ENCODE data around the gene LHFPL3.

LHFPL3 gene

GRCh38 chr7:104371980-104372357, 43.6 kb downstream of the LHFPL3 start:
- DNase-seq = no peak

- no peak for DNase-seq
These were observed 54.2 kb downstream of the LHFPL3 start for GRCh38 chr7:104382616-104383015.

- DNase-seq = no peak
These were observed 58.5 kb downstream of the LHFPL3 start for GRCh38 chr7:104386943-104387342.

- DNase-seq = no peak
These were observed 59.8 kb downstream of the LHFPL3 start for GRCh38 chr7:104388222-104388621.

GRCh38 chr7:104395162-104395561, 66.8 kb downstream of the LHFPL3 start:
- no peak for DNase-seq

- no peak for DNase-seq
These were observed 69.0 kb downstream of the LHFPL3 start for GRCh38 chr7:104397442-104397841.

GRCh38 chr7:104408371-104408770, 80.0 kb downstream of the LHFPL3 start:
- no peak for DNase-seq

GRCh38 chr7:104410742-104411141, 82.3 kb downstream of the LHFPL3 start:
- DNase-seq = no peak

GRCh38 chr7:104412911-104413310, 84.5 kb downstream of the LHFPL3 start:
- no peak for DNase-seq

GRCh38 chr7:104414216-104414615, 85.8 kb downstream of the LHFPL3 start:
- DNase-seq = no peak

- DNase-seq = no peak
These were observed 87.3 kb downstream of the LHFPL3 start for GRCh38 chr7:104415700-104416099.

GRCh38 chr7:104416866-104417393, 88.5 kb downstream of the LHFPL3 start:
- no peak for DNase-seq

- DNase-seq = no peak
These were observed 103.5 kb downstream of the LHFPL3 start for GRCh38 chr7:104431930-104432329.

GRCh38 chr7:104434129-104434528, 105.7 kb downstream of the LHFPL3 start:
- DNase-seq = no peak

- no peak for DNase-seq
These were observed 114.1 kb downstream of the LHFPL3 start for GRCh38 chr7:104442481-104442880.

GRCh38 chr7:104444017-104444416, 115.6 kb downstream of the LHFPL3 start:
- no peak for DNase-seq

- DNase-seq = no peak
These were observed 117.0 kb downstream of the LHFPL3 start for GRCh38 chr7:104445393-104445792.

GRCh38 chr7:104450861-104451260, 122.5 kb downstream of the LHFPL3 start:
- no peak for DNase-seq

GRCh38 chr7:104453190-104453589, 124.8 kb downstream of the LHFPL3 start:
- DNase-seq = no peak

GRCh38 chr7:104458875-104459274, 130.5 kb downstream of the LHFPL3 start:
- no peak for DNase-seq

GRCh38 chr7:104469166-104469820, 140.9 kb downstream of the LHFPL3 start:
- DNase-seq = no peak

GRCh38 chr7:104480529-104480928, 152.1 kb downstream of the LHFPL3 start:
- DNase-seq = no peak

- DNase-seq = no peak
These were observed 154.1 kb downstream of the LHFPL3 start for GRCh38 chr7:104482362-104483037.

- DNase-seq = no peak
These were observed 158.5 kb downstream of the LHFPL3 start for GRCh38 chr7:104486931-104487330.

GRCh38 chr7:104487642-104488041, 159.2 kb downstream of the LHFPL3 start:
- no peak for DNase-seq
